OCI-LY3 (cell line): ENCODE results near the gene KIF20A.

Experiments used
- H2AFZ ChIP-seq: fragments of 200-600, 300-600 bp; shearing (Covaris generic); 2 replicates; pipeline ENCODE4 v1.6.0; 2014; ENCODE audit warnings: antibody characterized with exemption, low read depth, low read length
- H3K27ac ChIP-seq: fragments of 200-600, 300-600 bp; sonication (generic); 2 replicates; pipeline ENCODE4 v1.5.1; 2014; ENCODE audit warnings: mild to moderate bottlenecking, low read length, moderate library complexity, mixed read lengths
- H3K27me3 ChIP-seq: fragments of 200-600, 300-600 bp; sonication (generic); 2 replicates; pipeline ENCODE4 v1.6.1; 2014; ENCODE audit warnings: low read depth, low read length, mixed read lengths
- H3K36me3 ChIP-seq: fragments of 200-600, 300-600 bp; sonication (generic); replicated peaks from 2 replicates; pipeline ENCODE3; 2014; ENCODE audit warnings: low read depth, low read length, mixed read lengths
- H3K4me1 ChIP-seq: fragments of 300-600, 200-600 bp; sonication (generic); 2 replicates; pipeline ENCODE4 v1.6.1; 2014; ENCODE audit warnings: low read length, mixed read lengths
- H3K4me2 ChIP-seq: fragments of 200-600, 300-600 bp; sonication (generic); 2 replicates; pipeline ENCODE4 v1.6.1; 2014; ENCODE audit warnings: low read length, mixed read lengths
- H3K4me3 ChIP-seq: fragments of 300-600, 200-600 bp; sonication (generic); 2 replicates; pipeline ENCODE4 v1.5.1; 2014; ENCODE audit warnings: antibody characterized with exemption, mild to moderate bottlenecking, low read length, moderate library complexity
- H3K79me2 ChIP-seq: fragments of 300-600, 200-600 bp; shearing (Covaris generic); 2 replicates; pipeline ENCODE4 v1.6.1; 2014; ENCODE audit warnings: mild to moderate bottlenecking, low read length, mixed read lengths
- H3K9ac ChIP-seq: fragments of 300-600, 200-600 bp; shearing (Covaris generic); 2 replicates; pipeline ENCODE4 v1.6.0; 2014; ENCODE audit warnings: mild to moderate bottlenecking, low read length, moderate library complexity
- H3K9me3 ChIP-seq: fragments of 200-600, 300-600 bp; shearing (Covaris generic); 2 replicates; pipeline ENCODE4 v1.6.1; 2014; ENCODE audit warnings: low read length, mixed read lengths; ENCODE audit not compliant: insufficient read depth
- H4K20me1 ChIP-seq: fragments of 200-600, 300-600 bp; sonication (generic); 2 replicates; pipeline ENCODE4 v1.6.1; 2016; ENCODE audit warnings: low read length, mixed read lengths; ENCODE audit not compliant: insufficient read depth
- CTCF ChIP-seq: fragments of 200-600, 300-600 bp; sonication (generic); IDR thresholded peaks from 2 replicates; pipeline ENCODE4 v1.5.1; 2014; ENCODE audit warnings: antibody characterized with exemption, low read length, low read depth
- EZH2phosphoT487 ChIP-seq: fragments of 200-600 bp; shearing (Covaris generic); IDR thresholded peaks from 2 replicates; pipeline ENCODE4 v1.6.1; 2018; ENCODE audit warnings: antibody characterized with exemption, mixed run types, low read depth

Gene KIF20A

DNA sequence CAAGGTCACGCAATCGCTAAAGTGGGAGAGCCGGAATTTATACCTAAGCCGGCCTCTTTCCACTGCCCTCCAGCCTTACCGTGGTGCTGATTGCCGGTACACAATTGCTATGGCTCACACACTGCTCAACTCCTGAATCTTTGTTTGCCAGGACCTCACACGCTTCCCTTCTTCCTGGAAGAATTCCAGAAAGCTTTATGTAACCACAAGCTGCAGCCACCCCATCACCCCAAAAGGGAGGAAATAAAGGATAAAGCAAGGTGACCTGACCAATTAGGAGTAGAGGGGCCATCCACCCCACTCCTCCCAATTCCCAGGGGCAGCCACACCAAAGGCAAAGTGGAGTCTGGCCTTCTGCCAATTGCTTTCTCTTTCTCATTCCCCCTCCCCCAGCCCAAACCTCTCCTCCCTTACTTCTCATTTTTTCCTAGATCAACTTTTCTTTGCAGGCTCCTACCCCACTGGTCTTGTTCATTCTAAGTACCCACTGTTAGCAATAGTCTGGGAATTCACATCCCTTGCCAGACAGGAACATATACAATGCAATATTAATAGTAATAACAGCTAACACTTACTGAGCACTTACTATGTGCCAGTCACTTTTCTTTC, 52.2 kb downstream of the KIF20A start:
- H4K20me1 ChIP-seq: no peaks in the 10 kb centered on the region

GRCh38 chr5:138233280-138233679, 54.4 kb downstream of the KIF20A start:
- no peak overlapping the region for H3K27ac ChIP-seq
- no peaks in the 10 kb centered on the region for H3K4me1 ChIP-seq
- no peaks in the 10 kb centered on the region for H3K9me3 ChIP-seq
- no peaks in the 10 kb centered on the region for H4K20me1 ChIP-seq
- H3K4me2 ChIP-seq: no peak overlapping the region
- no peak overlapping the region for H3K9ac ChIP-seq
- no peaks in the 10 kb centered on the region; the same call in 1 of the 2 replicates for H3K27me3 ChIP-seq
- TF ChIP-seq CTCF: no peak
- no peak for TF ChIP-seq EZH2phosphoT487
- H3K4me3 ChIP-seq: no peak overlapping the region
- H2AFZ ChIP-seq: no peak overlapping the region
- no peaks in the 10 kb centered on the region for H3K36me3 ChIP-seq
- no peaks in the 10 kb centered on the region for H3K79me2 ChIP-seq

More for the DNA sequence above, 52.2 kb downstream of the KIF20A start:
- H3K27ac ChIP-seq: no peak overlapping the region
- no peak overlapping the region for H3K4me2 ChIP-seq
- no peaks in the 10 kb centered on the region; the same call in 1 of the 2 replicates for H3K27me3 ChIP-seq
- H3K9me3 ChIP-seq: peaks cover 6% of the 10 kb centered on the region; the same call in 1 of the 2 replicates
- no peak overlapping the region for H3K9ac ChIP-seq
- no peak overlapping the region for H3K4me3 ChIP-seq
- H3K36me3 ChIP-seq: no peaks in the 10 kb centered on the region
- no peaks in the 10 kb centered on the region for H3K4me1 ChIP-seq
- H2AFZ ChIP-seq: no peak overlapping the region
- no peaks in the 10 kb centered on the region for H3K79me2 ChIP-seq
- no peak for TF ChIP-seq CTCF
- TF ChIP-seq EZH2phosphoT487: no peak

DNA sequence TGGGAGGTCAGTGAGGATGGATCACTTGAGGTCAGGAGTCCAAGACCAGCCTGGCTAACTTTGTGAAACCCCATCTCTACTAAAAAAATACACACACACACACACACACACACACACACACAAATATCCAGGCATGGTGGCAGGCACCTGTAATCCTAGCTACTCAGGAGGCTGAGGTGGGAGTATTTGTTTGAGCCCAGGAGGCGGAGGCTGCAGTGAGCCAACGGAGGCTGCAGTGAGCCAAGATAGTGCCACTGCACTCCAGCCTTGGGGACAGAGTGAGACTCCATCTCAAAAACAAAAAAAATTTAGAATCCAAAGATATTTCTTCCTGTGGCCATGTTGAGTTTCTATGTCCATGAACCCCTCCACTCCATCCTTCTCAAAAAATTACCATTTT, 55.7 kb downstream of the KIF20A start:
- no peak overlapping the region for H3K27ac ChIP-seq
- H3K9ac ChIP-seq: no peak overlapping the region
- no peaks in the 10 kb centered on the region for H3K79me2 ChIP-seq
- no peaks in the 10 kb centered on the region for H3K36me3 ChIP-seq
- no peak overlapping the region for H2AFZ ChIP-seq
- no peaks in the 10 kb centered on the region for H3K4me1 ChIP-seq
- no peak overlapping the region for H3K4me3 ChIP-seq
- no peaks in the 10 kb centered on the region for H3K9me3 ChIP-seq
- no peaks in the 10 kb centered on the region for H4K20me1 ChIP-seq
- H3K27me3 ChIP-seq: no peaks in the 10 kb centered on the region; the same call in 1 of the 2 replicates
- TF ChIP-seq CTCF: no peak
- no peak for TF ChIP-seq EZH2phosphoT487
- H3K4me2 ChIP-seq: no peak overlapping the region
